OCI-LY7 (cell line): ENCODE measurements around the gene ANKRD2. TPM values are rescaled to one million over a fixed set of nuclear protein-coding genes. Genes with fewer than 3 reads are reported as not detected.
A peak's percentile ranks its signal among the peaks of the same experiment; 100 is the strongest.
"Not testable (repeated sequence)": the region's sequence is repeated elsewhere in the genome, so short reads cannot be mapped to it uniquely, and the experiment has no call there.

Experiments
- BruUV-seq: library from RNA; stranded (reverse); fragments of 400-500 nt; replicated peaks from 2 replicates; lab custom pipeline; 2021; lab: Mats Ljungman, UMichigan
- CTCF ChIA-PET: fragments of 300-600 bp; sonication (Branson Sonifier 250); formaldehyde crosslinking; loops from one replicate; lab custom pipeline; 2022; ENCODE audit warnings: antibody characterized with exemption; ENCODE audit not compliant: unreplicated experiment; lab: Charles Lee
- POLR2A ChIA-PET: fragments of 300-600 bp; sonication (Branson Sonifier 250); formaldehyde crosslinking; loops from one replicate; lab custom pipeline; 2022; ENCODE audit warnings: antibody characterized with exemption; lab: Charles Lee
- DNase-seq: peaks from one replicate; pipeline ENCODE4 v3.0.0-alpha.2; 2015; ENCODE audit warnings: low spot score
- H2AFZ ChIP-seq: fragments of 200-600 bp; sonication (generic), shearing (Covaris generic); 2 replicates; pipeline ENCODE4 v1.6.1; 2014; ENCODE audit warnings: mild to moderate bottlenecking, antibody characterized with exemption, low read length, moderate library complexity
- H3K27ac ChIP-seq: fragments of 200-600 bp; sonication (generic); 2 replicates; pipeline ENCODE4 v1.5.1; 2014; ENCODE audit warnings: mixed run types, low read depth, mild to moderate bottlenecking, moderate library complexity, low read length, inconsistent platforms; ENCODE audit not compliant: poor library complexity, severe bottlenecking
- H3K36me3 ChIP-seq: fragments of 200-600 bp; sonication (generic); 2 replicates; pipeline ENCODE4 v1.6.1; 2014; ENCODE audit warnings: mild to moderate bottlenecking, antibody characterized with exemption, low read length, moderate library complexity, mixed read lengths; ENCODE audit not compliant: insufficient read depth
- H3K4me1 ChIP-seq: fragments of 200-600 bp; sonication (generic); 2 replicates; pipeline ENCODE4 v1.5.1; 2014; ENCODE audit warnings: mild to moderate bottlenecking, low read length; ENCODE audit not compliant: insufficient read depth, poor library complexity, severe bottlenecking
- H3K4me2 ChIP-seq: fragments of 200-600 bp; sonication (generic); 2 replicates; pipeline ENCODE4 v1.6.1; 2014; ENCODE audit warnings: mild to moderate bottlenecking, low read length
- H3K4me3 ChIP-seq: fragments of 200-600 bp; sonication (generic); 2 replicates; pipeline ENCODE4 v1.5.1; 2014; ENCODE audit warnings: mild to moderate bottlenecking, low read depth, low read length; ENCODE audit not compliant: poor library complexity, severe bottlenecking
- H3K79me2 ChIP-seq: fragments of 200-600 bp; sonication (generic); 2 replicates; pipeline ENCODE4 v1.6.1; 2016; ENCODE audit warnings: low read depth, mild to moderate bottlenecking, low read length, moderate library complexity, mixed read lengths; ENCODE audit not compliant: insufficient read depth
- H3K9me2 ChIP-seq: fragments of 200-600 bp; sonication (generic); 2 replicates; pipeline ENCODE4 v1.6.1; 2016; ENCODE audit warnings: mild to moderate bottlenecking, low read length, mixed read lengths; ENCODE audit not compliant: insufficient read depth
- H3K9me3 ChIP-seq: fragments of 200-600 bp; sonication (generic); 2 replicates; pipeline ENCODE4 v1.6.1; 2014; ENCODE audit warnings: mild to moderate bottlenecking, mixed run types, low read length, mixed read lengths
- H4K20me1 ChIP-seq: fragments of 200-600 bp; sonication (generic); 2 replicates; pipeline ENCODE4 v1.6.1; 2014; ENCODE audit warnings: mild to moderate bottlenecking, antibody characterized with exemption, low read length, moderate library complexity, mixed read lengths; ENCODE audit not compliant: insufficient read depth
- EZH2phosphoT487 ChIP-seq: fragments of 200-600 bp; sonication (generic); IDR thresholded peaks from 2 replicates; pipeline ENCODE4 v1.6.1; 2018; ENCODE audit warnings: low read depth, borderline replicate concordance, mild to moderate bottlenecking, mixed run types, antibody characterized with exemption, low read length, moderate library complexity, mixed read lengths
- intact Hi-C: fragments of 100-400 bp; cut with micrococcal nuclease; formaldehyde crosslinking; loops from one replicate; pipeline ENCODE4 v1.10.0; 2022; ENCODE audit not compliant: unreplicated experiment
- total RNA-seq, 2 experiments: library from RNA; depleted of rRNA in 1 of 2; stranded (reverse); fragments of >200 nt in 1 of 2; shearing (Covaris generic) in 1 of 2; gene quantifications; 2 replicates each; pipeline ENCODE4 v1.2.3, GENCODE V29; 2014 to 2022
- TF ChIP-seq, protein P1 (sequence below): fragments of 200-600 bp; sonication (generic); conservative IDR thresholded peaks from 2 replicates; pipeline ENCODE4 v1.5.1; 2014; ENCODE audit warnings: mild to moderate bottlenecking, antibody characterized with exemption, low read length, moderate library complexity, mixed read lengths

Gene ANKRD2
- total RNA-seq, 2 experiments from 2014 or later = not detected

DNA sequence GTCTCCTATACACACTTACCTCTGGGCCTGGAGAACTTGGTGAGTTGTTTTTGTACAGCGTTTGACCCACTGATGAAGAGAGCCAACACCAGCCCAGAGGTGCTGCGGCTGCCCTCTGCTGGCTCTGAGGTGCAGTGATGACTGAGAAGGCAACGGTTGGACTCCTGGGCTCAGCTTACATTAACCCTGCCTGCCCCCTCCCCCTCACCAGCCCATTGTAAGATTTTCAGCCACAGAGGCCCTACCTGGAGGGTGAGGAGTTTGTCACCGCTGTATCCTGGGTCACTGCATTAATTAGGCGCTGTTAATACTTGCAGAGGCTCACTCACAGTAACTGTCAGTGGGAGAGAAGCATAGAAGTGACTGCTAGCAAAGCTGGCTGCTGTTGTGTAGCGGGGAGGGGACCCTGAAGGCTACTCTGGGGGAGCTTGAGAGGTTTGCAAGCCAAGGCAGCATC is 19.0 kb upstream of the ANKRD2 start:
- H3K4me3 ChIP-seq = no peak overlapping the region
- H3K9me3 ChIP-seq = no peaks in the 10 kb centered on the region
- peak; percentile 57 for DNase-seq
- intact Hi-C loops = loop anchor here (1.0 kb wide), 2 partner anchors 90 to 146 kb away; no protein-coding TSS in a partner anchor
- H2AFZ ChIP-seq = no peak overlapping the region
- BruUV-seq = no TSS peak
- ChIA-PET CTCF (interaction anchor here (0.6 kb wide), 1 partner anchor 14 kb away, joined by 3 read pairs; no protein-coding TSS in a partner anchor), POLR2A (interaction anchor here (0.6 to 1.4 kb wide), 6 partner anchors 10 to 152 kb away, joined by 3 to 5 read pairs (median 4); no protein-coding TSS in a partner anchor)
- no peak overlapping the region for H3K27ac ChIP-seq
- H3K4me1 ChIP-seq = no peaks in the 10 kb centered on the region
- no peaks in the 10 kb centered on the region for H3K79me2 ChIP-seq
- no peak overlapping the region for H3K4me2 ChIP-seq
- H3K36me3 ChIP-seq = no peaks in the 10 kb centered on the region
- TF ChIP-seq, protein P1, sequence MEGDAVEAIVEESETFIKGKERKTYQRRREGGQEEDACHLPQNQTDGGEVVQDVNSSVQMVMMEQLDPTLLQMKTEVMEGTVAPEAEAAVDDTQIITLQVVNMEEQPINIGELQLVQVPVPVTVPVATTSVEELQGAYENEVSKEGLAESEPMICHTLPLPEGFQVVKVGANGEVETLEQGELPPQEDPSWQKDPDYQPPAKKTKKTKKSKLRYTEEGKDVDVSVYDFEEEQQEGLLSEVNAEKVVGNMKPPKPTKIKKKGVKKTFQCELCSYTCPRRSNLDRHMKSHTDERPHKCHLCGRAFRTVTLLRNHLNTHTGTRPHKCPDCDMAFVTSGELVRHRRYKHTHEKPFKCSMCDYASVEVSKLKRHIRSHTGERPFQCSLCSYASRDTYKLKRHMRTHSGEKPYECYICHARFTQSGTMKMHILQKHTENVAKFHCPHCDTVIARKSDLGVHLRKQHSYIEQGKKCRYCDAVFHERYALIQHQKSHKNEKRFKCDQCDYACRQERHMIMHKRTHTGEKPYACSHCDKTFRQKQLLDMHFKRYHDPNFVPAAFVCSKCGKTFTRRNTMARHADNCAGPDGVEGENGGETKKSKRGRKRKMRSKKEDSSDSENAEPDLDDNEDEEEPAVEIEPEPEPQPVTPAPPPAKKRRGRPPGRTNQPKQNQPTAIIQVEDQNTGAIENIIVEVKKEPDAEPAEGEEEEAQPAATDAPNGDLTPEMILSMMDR = peak; percentile 78
- no peak for TF ChIP-seq EZH2phosphoT487
- H4K20me1 ChIP-seq = no peaks in the 10 kb centered on the region
- no peaks in the 10 kb centered on the region for H3K9me2 ChIP-seq

DNA sequence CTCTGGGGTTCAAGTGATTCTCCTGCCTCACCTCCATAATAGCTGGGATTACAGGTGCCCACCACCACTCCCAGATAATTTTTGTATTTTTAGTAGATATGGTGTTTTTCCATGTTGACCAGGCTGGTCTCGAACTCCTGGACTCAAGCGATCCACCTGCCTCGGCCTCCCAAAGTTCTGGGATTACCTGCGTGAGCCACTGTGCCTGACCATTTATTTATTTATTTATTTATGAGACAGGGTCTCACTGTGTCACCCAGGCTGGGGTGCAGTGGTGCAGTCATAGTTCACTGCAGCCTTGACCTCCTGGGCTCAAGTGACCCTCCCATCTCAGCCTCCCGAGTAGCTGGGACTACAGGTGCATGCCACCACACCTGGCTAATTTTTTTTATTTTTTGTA is 18.2 kb upstream of the ANKRD2 start:
- H3K4me1 ChIP-seq, H3K36me3 ChIP-seq, H3K27ac ChIP-seq, DNase-seq, H3K79me2 ChIP-seq, H3K4me3 ChIP-seq, CTCF ChIA-PET, H4K20me1 ChIP-seq, H2AFZ ChIP-seq, H3K4me2 ChIP-seq, H3K9me2 ChIP-seq, H3K9me3 ChIP-seq, BruUV-seq, intact Hi-C loops: not testable (repeated sequence)
- POLR2A ChIA-PET = interaction anchor here (0.7 to 1.2 kb wide), 3 partner anchors 16 to 89 kb away, joined by 3 to 8 read pairs (median 3); no protein-coding TSS in a partner anchor

DNA sequence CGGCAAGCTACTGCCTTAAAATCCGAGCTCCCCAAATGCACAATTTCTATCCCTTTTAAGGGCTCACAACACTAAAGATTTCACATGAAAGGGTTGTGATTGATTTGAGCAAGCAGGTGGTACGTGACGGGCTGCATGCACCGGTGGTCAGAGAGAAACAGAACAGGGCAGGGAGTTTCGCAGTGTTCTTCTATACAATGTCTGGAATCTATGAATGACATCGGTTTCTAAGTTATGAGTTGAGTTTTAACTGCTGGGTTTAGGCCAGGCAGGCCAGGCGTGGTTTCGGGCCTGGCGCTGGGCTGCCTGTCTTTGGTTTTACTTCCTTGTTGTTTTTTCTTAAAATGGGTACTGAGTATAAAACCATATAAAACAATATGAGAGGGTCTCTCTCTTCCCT is 17.0 kb upstream of the ANKRD2 start:
- POLR2A ChIA-PET, BruUV-seq, H3K27ac ChIP-seq, H2AFZ ChIP-seq, H3K79me2 ChIP-seq, CTCF ChIA-PET, H3K9me3 ChIP-seq, H3K4me3 ChIP-seq, H3K9me2 ChIP-seq, H3K4me2 ChIP-seq, H4K20me1 ChIP-seq, H3K36me3 ChIP-seq, intact Hi-C loops, H3K4me1 ChIP-seq, DNase-seq: not testable (repeated sequence)

DNA sequence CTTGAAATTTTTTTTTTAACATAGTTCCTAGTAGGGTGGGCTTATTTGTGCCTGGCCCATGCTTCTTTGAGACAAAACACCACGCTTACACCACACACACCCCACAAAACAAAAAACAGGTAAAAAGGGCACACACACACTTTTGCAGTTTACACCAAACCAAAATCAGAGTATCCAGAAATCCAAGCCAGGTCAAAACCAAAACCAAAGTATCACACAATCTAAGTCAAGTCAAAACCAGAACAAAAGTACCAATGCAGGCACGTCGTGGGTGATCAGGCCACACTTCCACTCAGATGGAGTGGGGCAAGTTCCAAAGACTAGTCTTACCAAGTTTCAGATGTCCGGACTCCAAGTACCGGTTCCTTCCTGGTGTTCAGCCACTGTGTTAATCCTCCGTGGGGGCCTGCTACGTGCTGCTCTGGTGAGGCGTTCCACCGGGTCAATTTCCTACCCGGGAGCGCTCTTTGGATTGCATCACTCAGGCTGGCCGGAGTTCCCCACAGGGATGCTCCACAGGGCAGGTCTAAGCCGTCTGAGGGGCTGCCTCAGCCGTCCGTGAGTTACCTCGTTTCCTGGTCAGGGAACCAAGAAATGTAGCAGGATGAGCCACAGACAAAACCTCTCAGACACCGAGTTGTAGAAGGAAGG is 11.7 kb upstream of the ANKRD2 start:
- H3K4me2 ChIP-seq, H3K27ac ChIP-seq, H2AFZ ChIP-seq, H3K4me1 ChIP-seq, CTCF ChIA-PET, H3K9me2 ChIP-seq, H3K4me3 ChIP-seq, H3K79me2 ChIP-seq, BruUV-seq, POLR2A ChIA-PET, H3K36me3 ChIP-seq, H3K9me3 ChIP-seq, H4K20me1 ChIP-seq, intact Hi-C loops, DNase-seq: not testable (repeated sequence)

DNA sequence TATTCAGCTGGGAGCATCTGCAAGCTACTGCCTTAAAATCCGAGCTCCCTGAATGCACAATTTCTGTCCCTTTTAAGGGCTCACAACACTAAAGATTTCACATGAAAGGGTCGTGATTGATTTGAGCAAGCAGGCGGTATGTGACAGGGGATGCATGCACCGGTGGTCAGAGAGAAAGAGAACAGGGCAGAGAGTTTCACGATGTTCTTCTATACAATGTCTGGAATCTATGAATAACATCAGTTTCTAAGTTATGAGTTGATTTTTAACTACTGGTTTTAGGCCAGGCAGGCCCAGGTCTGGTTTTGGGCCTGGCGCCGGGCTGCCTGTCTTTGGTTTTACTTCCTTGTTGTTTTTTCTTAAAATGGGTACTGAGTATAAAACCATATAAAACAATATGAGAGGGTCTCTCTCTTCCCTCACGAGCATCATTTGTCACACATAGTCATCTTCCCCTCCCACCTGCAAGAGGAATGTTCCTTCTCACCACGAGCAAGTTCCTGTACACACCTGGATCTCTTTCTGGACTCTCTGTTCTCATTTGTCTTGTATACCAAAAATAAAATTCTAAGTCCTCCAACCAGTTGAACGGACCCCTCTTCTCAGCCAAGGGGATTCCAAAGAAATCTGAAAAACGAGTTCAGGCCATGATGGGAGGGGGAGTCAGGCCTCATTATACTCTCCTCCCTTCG is 11.0 kb upstream of the ANKRD2 start:
- H4K20me1 ChIP-seq, CTCF ChIA-PET, H2AFZ ChIP-seq, H3K9me3 ChIP-seq, DNase-seq, H3K36me3 ChIP-seq, H3K27ac ChIP-seq, BruUV-seq, intact Hi-C loops, H3K4me2 ChIP-seq, H3K4me1 ChIP-seq, H3K79me2 ChIP-seq, POLR2A ChIA-PET, H3K4me3 ChIP-seq, H3K9me2 ChIP-seq: not testable (repeated sequence)
